ENCODE results near the gene TRAF3. TPM values are rescaled to one million over a fixed set of nuclear protein-coding genes. Genes with fewer than 3 reads are reported as not detected.

TRAF3 gene
- total and polyA plus RNA-seq, 10 donors, result 11.1 to 61.5 (median 39.1) TPM

DNA sequence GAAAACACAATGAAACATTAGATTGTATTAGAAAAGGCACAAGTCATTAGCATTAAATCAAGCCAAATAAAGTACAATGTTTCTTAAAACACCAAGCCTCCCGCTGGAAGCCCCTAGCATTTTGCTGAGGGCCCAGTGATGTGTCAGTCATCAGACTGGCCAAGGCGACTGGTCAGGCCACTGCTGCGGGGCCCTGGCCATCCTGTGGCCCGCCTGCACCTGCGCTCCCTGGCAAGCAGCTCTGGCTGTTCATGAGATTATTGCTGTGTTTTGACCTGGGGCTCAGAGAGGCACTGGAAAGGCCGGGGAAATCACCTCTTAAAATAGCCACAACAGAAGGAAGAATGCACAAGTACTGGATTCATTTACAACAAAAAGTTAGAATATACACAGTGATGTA, 121.0 kb downstream of the TRAF3 start:
- Histone ChIP-seq H3K27ac (peak overlapping the region in 4 of 8 donors; percentile 43 to 77 (median 58)), H3K4me3 (no peak overlapping the region), H3K9me3 (no peaks in the 10 kb centered on the region), H3K4me1 (peaks cover 8 to 63% (median 47%) of the 10 kb centered on the region in 6 donors), H3K36me3 (peaks cover 3 to 95% (median 59%) of the 10 kb centered on the region in 6 donors), H3K27me3 (replicated peaks in 1 of 7) (no peaks in the 10 kb centered on the region)
- intact Hi-C loops (cut with DNase I; ENCODE audit: low total_unique reads), result loop anchor here (10.0 kb wide), 1 partner anchor 123 kb away; the partner anchor contains the start of gene TRAF3
- DNase-seq, result no peak
- 76 to 93% (median 81%) methylated on average over 6 of the region's 6 CpGs for WGBS, 5 donors
- TF ChIP-seq, protein P1, sequence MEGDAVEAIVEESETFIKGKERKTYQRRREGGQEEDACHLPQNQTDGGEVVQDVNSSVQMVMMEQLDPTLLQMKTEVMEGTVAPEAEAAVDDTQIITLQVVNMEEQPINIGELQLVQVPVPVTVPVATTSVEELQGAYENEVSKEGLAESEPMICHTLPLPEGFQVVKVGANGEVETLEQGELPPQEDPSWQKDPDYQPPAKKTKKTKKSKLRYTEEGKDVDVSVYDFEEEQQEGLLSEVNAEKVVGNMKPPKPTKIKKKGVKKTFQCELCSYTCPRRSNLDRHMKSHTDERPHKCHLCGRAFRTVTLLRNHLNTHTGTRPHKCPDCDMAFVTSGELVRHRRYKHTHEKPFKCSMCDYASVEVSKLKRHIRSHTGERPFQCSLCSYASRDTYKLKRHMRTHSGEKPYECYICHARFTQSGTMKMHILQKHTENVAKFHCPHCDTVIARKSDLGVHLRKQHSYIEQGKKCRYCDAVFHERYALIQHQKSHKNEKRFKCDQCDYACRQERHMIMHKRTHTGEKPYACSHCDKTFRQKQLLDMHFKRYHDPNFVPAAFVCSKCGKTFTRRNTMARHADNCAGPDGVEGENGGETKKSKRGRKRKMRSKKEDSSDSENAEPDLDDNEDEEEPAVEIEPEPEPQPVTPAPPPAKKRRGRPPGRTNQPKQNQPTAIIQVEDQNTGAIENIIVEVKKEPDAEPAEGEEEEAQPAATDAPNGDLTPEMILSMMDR (IDR thresholded peaks at IDR 0.05 in 8 of 11, conservative IDR thresholded peaks at IDR 0.05 in 3 of 11), result no peak
- no peak for TF ChIP-seq POLR2AphosphoS5 (IDR thresholded peaks at IDR 0.05)
- TF ChIP-seq POLR2A (IDR thresholded peaks at IDR 0.05), result no peak

DNA sequence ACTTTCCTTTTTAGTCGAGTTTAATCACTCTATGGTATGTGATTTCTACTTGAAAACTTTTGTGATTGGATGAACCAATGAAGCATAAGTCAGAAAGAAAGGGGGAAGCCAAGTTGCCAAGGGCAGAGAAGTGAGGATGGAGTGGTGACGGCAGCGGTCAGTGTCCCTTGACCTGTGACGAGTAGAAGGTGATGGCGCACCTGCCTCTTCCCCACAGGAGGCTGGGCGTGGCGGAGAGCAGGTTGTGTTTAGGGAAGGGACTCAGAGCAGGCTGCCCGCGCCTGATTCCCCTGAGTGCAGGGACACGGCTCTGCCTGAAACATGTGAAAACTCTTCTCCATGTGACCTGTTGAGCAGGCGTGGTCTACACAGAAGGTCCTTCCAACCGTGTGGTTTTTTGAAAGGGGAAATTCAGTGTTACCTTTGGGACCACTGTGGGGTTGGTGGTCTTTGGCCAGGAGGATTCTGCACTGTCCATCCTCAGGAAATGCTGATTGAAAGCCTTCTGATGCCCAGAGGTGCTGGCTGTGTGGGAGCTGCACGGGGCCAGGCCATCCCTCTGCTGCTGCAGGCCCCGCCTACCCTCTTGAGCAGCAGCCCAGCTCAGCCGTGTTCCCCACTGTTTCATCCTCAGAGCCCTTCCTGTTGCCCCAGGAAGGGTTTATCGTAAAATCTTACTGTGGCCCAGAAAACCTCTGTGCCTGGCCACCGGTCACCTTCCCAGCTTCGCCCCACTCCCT, 121.7 kb downstream of the TRAF3 start:
- peaks cover 3 to 95% (median 61%) of the 10 kb centered on the region in 6 donors for H3K36me3 ChIP-seq
- peaks cover 8 to 69% (median 47%) of the 10 kb centered on the region in 6 donors for H3K4me1 ChIP-seq
- H3K9me3 ChIP-seq, result no peaks in the 10 kb centered on the region
- WGBS, 5 donors, result 66 to 85% (median 78%) methylated on average over 13 to 18 of the region's 18 CpGs
- H3K27ac ChIP-seq, result peak overlapping the region in 6 of 8 donors; percentile 3 to 77 (median 50)
- DNase-seq, result no peak
- no peak for TF ChIP-seq POLR2A (IDR thresholded peaks at IDR 0.05)
- peak; percentile 21 to 57 (median 45) for TF ChIP-seq POLR2AphosphoS5 (IDR thresholded peaks at IDR 0.05)
- H3K4me3 ChIP-seq, result no peak overlapping the region
- intact Hi-C loops (cut with DNase I; ENCODE audit: low total_unique reads), result loop anchor here (10.0 kb wide), 1 partner anchor 124 kb away; the partner anchor contains the start of gene TRAF3
- H3K27me3 ChIP-seq (replicated peaks in 1 of 7), result no peaks in the 10 kb centered on the region

DNA sequence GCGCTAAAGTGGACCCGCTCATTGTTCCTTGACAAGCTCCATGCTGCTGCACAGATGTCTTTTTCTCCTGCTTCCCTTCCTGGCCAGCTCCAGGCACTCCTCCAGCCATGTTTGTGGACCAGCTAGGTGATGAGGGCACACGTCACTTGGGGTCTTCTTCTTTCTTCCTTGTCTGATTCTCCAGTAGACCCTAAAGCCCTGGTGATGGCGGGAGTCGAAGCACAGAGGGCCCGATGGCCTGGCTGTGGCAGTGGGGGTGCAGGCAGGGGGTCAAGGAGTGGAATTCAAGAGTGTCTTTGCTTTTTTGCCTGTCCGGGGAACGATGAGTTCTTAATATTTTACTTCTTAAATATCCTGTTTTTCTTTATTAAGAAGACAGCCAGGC, 122.3 kb downstream of the TRAF3 start:
- Histone ChIP-seq H3K9me3 (no peaks in the 10 kb centered on the region), H3K4me3 (no peak overlapping the region), H3K36me3 (peaks cover 3 to 95% (median 61%) of the 10 kb centered on the region in 6 donors), H3K27ac (peak overlapping the region in 6 of 8 donors; percentile 3 to 77 (median 50)), H3K27me3 (replicated peaks in 1 of 7) (no peaks in the 10 kb centered on the region), H3K4me1 (peaks cover 8 to 69% (median 47%) of the 10 kb centered on the region in 6 donors)
- intact Hi-C loops (cut with DNase I; ENCODE audit: low total_unique reads), result loop anchor here (10.0 kb wide), 1 partner anchor 125 kb away; the partner anchor contains the start of gene TRAF3
- TF ChIP-seq POLR2AphosphoS5 (IDR thresholded peaks at IDR 0.05) (no peak), POLR2A (IDR thresholded peaks at IDR 0.05) (no peak)
- TF ChIP-seq, protein P1 (IDR thresholded peaks at IDR 0.05 in 8 of 11, conservative IDR thresholded peaks at IDR 0.05 in 3 of 11), result no peak
- 95 to 97% (median 97%) methylated on average over 8 of the region's 8 CpGs for WGBS, 5 donors
- no peak for DNase-seq

DNA sequence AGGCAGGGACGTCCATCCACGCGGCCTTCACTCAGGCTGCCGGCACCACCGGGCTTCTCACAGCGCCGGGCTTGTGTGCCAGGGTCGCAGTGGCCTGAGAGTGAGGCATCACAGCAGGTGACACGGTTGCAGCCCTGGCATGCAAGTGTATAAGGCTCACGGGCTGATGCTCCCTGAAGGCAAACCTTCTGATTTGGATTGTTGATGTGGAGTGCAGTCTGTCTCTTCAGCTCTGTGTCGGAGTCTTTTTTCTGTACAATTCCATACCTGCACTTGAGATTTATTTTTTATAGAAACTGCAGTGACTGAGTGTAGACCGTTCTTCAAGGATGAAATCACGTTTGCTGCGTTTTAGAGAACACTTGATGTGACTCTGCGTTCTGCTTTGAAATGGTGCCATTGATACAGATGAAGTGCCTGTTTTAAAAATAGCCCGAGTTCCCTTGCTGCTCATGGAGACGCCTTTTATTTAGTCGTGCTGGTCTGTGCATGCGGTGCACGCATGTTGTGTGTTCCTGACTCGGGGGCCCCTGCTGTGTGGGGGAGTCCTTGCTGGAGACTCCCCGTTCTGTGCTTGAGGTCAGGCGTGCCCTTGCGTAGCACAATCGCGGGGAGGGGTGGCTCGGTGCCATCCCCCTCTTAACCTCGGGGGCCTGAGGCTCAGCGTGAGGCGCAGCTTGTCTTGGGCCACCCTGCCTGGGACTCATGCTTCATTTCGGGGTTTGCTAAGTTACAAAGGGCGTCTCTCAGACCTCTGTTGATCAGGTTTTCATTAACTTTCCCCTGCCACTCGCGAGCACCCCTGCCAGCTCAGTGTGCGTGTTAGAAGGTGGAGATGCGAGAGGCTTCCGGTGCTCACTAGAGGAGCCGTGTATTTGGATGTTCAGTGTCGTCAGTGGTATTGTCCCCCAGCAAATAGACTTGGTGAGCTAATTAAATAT, 123.7 kb downstream of the TRAF3 start:
- Histone ChIP-seq H3K9me3 (no peaks in the 10 kb centered on the region), H3K36me3 (peaks cover 3 to 95% (median 64%) of the 10 kb centered on the region in 6 donors), H3K4me1 (peaks cover 8 to 69% (median 47%) of the 10 kb centered on the region in 6 donors), H3K4me3 (peak overlapping the region in 2 of 8 donors; percentile 1 to 18), H3K27me3 (replicated peaks in 1 of 7) (no peaks in the 10 kb centered on the region), H3K27ac (peak overlapping the region; percentile 58 to 90 (median 79))
- DNase-seq, result peak; percentile 83
- intact Hi-C loops (cut with DNase I; ENCODE audit: low total_unique reads), result no loop called here
- TF ChIP-seq, protein P1 (IDR thresholded peaks at IDR 0.05 in 8 of 11, conservative IDR thresholded peaks at IDR 0.05 in 3 of 11), result no peak
- TF ChIP-seq POLR2A (IDR thresholded peaks at IDR 0.05) (no peak), POLR2AphosphoS5 (IDR thresholded peaks at IDR 0.05) (peak; percentile 20 to 72 (median 33))
- 52 to 68% (median 65%) methylated on average over 36 to 39 of the region's 39 CpGs for WGBS, 5 donors

All from spleen (tissue), 11 donors.